ENCODE results near the gene CCDC174. TPM values are rescaled to one million over a fixed set of nuclear protein-coding genes. Genes with fewer than 3 reads are reported as not detected.
"Not testable (repeated sequence)": the region's sequence is repeated elsewhere in the genome, so short reads cannot be mapped to it uniquely, and the experiment has no call there.

Gene CCDC174
- 10 to 100 TPM; 17.7 to 27.6 TPM for total RNA-seq

DNA sequence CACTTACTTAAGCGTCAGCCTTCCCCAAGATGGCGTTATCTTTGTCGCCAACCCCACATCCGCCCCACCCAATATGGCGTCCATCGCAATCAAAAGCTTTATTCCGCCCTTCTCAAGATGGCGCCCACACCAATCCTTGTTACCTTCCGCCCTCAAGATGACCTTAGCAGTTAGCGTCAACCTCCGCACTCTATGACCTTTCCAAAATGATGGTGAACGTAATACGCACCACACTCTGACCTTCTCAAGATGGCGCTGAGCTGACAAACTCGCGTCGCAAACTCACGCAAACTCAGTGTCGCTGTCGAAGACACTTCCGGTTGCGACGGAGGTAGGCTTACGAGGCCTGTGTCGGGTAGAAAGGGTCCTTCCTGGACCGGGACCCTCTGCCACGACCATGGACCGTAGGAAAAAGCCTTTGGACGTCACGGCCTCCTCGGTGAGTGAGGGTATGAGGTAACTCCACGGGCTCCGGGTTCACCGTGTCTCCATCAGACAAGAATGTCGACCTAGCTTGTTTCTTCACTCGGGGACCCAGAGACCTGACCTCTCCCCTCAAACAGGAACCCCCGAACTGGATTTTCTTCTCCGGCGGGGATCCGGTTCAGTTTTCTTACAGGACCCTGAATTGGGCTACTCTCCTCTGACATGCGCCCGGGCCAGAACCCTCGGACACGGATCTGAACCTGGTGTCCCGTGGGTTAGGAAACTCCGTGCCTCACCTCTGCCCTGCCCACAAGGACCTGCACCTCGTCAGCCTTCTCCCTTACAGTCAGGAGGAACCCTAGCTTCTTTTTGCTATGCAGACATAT, at the start of gene CCDC174:
TSS of gene CCDC174 (plus strand) at position 323 of the 812 bp plus-strand sequence. CDS start at position 398, 75 bp downstream.
- peak; percentile 98 for ATAC-seq (replicated peaks)
- Mint-ChIP-seq H3K4me1 (peaks cover 15% of the 10 kb centered on the region), H3K4me3 (peak within 1 kb of the TSS; percentile 98), H3K27me3 (no peaks in the 10 kb centered on the region), H3K27ac (peak within 1 kb of the TSS; percentile 91), H3K36me3 (ENCODE audit: low read depth) (peaks cover 49% of the 10 kb centered on the region), H3K9me3 (no peaks in the 10 kb centered on the region)

DNA sequence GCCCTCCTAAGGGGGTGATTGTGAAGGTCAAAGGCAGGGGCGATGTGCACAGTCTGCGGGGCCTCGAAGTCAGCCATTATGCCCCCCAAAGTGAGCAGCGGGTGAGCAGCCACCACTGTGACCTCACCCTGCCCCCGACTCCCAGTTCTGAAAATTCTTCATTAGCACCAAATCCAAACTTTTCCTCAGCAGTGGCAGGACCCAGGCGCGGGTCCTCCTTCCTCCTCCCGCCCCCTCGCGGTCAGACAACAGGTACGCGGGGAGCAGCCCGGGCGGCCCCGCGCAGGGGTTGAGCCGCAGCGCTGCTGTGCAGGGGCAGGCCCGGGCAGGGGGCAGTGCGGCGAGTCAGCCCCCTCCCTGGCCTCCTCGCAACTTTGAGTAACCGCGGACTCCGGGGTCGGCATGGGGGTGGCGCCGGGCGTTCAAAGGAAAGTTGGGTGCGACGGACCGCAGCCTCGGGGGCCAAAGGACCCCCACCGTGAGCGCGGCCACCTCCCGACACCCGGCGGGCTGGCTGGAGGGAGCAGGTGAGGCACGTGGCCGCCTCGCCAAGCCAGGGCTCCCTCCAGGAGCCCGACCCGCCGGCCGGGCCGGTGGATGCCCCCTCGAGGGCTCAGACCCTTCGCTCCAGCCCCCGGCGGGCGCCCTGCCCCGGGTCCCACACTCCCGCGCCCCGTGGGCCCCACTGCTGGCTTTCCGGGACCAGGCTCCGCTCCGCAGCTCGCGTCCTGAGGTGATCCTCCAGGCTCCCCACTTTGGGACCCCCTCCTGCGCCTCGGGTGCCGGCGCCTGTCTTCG, 49.4 kb upstream of the CCDC174 start:
- H3K4me3 Mint-ChIP-seq: no peak overlapping the region

DNA sequence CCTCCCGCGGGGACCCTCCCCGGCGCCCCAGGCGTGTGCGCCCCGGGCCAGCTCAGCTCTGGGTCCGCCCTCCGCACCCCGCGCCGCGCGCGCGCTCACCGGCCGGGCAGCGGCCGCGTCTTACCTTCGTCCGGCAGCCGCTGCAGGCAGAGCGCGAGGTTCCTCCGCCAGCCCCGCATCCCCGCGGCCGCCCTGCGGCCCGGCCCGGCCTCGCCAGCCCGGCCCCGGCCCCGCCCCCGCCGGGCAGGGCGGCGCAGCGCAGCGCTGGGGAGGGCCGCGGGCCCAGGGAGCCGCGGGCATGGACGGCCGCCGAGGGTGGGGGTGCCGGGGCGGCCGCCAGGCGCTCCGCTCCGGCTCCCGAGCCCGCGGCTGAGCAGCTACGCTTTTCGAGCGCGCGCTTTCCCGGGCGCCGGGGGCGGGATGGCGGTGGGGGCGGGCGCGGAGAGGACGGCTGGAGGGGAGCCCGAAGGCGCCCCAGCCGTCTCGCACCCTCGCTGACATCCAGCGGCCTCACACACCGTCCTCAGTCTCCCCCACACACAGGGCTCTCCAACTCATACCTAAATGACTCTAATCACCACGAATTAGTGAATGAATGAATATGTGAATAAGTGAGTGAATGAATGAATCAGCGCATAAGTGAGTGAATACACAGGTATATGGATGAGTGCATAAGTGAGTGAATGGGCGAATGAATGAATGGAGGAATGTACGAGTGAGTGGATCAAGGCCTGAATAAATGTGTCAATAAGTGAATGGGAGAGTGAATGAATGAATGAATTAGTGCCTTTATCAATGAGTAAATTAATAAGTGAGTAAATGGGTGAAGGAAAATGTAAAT, 48.5 kb upstream of the CCDC174 start:
- Mint-ChIP-seq H3K4me3 (no peak overlapping the region), H3K9me3 (peaks cover 10% of the 10 kb centered on the region), H3K27ac (no peak overlapping the region), H3K4me1 (peaks cover 7% of the 10 kb centered on the region), H3K27me3 (peaks cover 63% of the 10 kb centered on the region), H3K36me3 (ENCODE audit: low read depth) (no peaks in the 10 kb centered on the region)
- ATAC-seq (replicated peaks): no peak

More for the DNA sequence above, 49.4 kb upstream of the CCDC174 start:
- Mint-ChIP-seq H3K9me3 (peaks cover 10% of the 10 kb centered on the region), H3K4me1 (peaks cover 7% of the 10 kb centered on the region), H3K27ac (no peak overlapping the region), H3K36me3 (ENCODE audit: low read depth) (no peaks in the 10 kb centered on the region), H3K27me3 (peaks cover 64% of the 10 kb centered on the region)
- no peak for ATAC-seq (replicated peaks)

DNA sequence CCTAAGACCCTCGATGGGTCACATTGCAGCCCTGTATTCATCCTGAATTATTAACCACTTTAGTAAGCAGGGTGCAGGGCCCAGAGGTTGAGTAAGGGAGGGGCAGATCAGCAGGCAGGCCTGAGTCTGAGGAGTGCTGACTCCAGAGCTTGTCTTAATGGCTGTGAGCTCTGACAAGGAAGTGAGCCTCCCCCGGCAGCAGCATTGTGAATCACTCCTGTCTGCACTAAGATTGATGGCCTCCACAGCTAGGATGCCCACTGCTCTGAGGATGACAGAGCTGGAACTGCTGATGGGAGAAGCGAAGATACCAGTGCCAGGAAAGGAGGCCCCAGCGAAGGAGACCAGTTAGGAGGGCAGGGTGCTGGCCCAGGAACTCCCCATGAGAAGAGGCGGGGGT, 46.5 kb upstream of the CCDC174 start:
- H3K4me1 Mint-ChIP-seq: no peaks in the 10 kb centered on the region
- H3K36me3 Mint-ChIP-seq (ENCODE audit: low read depth): no peaks in the 10 kb centered on the region
- H3K9me3 Mint-ChIP-seq: no peaks in the 10 kb centered on the region
- H3K27ac Mint-ChIP-seq: no peak overlapping the region
- ATAC-seq (replicated peaks): no peak
- no peak overlapping the region for H3K4me3 Mint-ChIP-seq
- H3K27me3 Mint-ChIP-seq: peaks cover 49% of the 10 kb centered on the region

DNA sequence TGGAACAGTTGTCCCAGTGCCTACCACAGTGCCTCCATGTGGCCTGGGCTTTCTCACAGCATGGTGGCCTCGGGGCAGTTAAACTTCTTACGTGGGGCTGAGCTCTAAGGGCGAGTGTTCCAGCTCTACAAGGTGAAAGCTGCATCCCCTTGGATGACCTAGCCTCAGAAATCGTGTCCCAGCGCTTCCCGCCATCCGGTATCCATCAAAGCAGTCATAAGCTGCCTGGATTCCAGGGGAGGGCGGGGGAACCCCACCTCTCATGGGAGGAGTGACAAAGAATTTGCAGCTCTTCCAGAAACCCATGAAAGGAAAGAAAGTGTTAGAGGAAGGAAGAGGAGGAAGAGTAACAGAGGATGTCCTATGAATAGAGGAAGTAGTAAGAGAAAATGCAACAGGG, 45.8 kb upstream of the CCDC174 start:
- Mint-ChIP-seq H3K27ac (no peak overlapping the region), H3K27me3 (peaks cover 45% of the 10 kb centered on the region), H3K4me1 (no peaks in the 10 kb centered on the region), H3K9me3 (no peaks in the 10 kb centered on the region), H3K36me3 (ENCODE audit: low read depth) (no peaks in the 10 kb centered on the region), H3K4me3 (no peak overlapping the region)
- no peak for ATAC-seq (replicated peaks)

DNA sequence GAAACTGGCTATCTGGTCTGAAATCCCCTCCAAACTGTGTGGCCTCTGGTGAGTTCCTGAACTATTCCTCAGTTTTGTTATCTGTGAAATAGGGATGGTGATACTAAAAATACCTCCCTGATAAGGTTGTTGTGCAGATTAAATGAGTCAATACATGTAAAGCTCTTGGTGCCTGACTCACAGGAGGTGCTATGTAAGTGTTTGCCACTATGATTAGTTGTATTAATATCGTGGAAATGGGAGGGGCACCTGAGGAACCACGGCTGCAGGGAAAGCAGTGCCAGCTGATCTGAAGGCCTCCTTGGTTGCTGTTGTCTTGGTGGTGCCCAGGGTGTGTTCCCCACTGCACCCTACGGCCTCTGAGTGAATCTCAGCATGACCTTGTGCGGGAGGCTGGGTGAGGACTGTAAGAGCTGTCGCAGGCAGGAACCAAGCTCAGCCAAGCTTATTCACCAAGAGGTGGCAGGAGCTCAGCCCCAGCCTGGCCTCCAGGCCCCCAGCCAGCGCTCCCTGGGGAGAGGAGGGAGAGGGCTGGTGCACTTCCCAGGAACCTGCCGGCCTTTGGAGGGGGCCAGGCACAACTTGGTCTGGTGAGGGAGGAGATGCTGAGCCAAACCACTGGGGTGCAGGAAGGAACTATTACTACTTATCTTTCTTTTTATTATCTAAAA, 44.8 kb upstream of the CCDC174 start:
- H3K4me3 Mint-ChIP-seq: no peak overlapping the region
- H3K27me3 Mint-ChIP-seq: peaks cover 35% of the 10 kb centered on the region
- H3K9me3 Mint-ChIP-seq: no peaks in the 10 kb centered on the region
- H3K36me3 Mint-ChIP-seq (ENCODE audit: low read depth): no peaks in the 10 kb centered on the region
- ATAC-seq (replicated peaks): no peak
- no peak overlapping the region for H3K27ac Mint-ChIP-seq
- no peaks in the 10 kb centered on the region for H3K4me1 Mint-ChIP-seq

DNA sequence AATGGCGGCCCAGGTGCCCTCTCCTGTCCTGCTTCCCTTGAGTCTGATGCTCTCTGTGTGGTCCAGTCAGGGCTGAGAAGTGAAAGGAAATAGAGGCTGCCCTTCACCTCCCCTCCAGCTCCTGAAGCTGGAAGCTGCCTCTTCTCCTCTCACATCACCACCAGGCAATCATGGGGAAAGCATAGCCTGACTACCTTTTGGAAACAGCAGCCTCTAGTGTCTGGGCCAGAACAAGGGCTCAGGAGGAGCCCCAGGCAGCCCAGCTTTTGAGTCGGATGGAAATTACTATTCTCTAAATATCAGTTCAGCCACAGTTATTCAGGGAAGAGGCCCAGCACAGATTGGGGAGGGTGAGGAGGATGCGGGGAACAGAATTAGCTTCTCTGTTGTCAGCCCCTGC, 43.3 kb upstream of the CCDC174 start:
- ATAC-seq (replicated peaks): no peak
- no peaks in the 10 kb centered on the region for H3K9me3 Mint-ChIP-seq

DNA sequence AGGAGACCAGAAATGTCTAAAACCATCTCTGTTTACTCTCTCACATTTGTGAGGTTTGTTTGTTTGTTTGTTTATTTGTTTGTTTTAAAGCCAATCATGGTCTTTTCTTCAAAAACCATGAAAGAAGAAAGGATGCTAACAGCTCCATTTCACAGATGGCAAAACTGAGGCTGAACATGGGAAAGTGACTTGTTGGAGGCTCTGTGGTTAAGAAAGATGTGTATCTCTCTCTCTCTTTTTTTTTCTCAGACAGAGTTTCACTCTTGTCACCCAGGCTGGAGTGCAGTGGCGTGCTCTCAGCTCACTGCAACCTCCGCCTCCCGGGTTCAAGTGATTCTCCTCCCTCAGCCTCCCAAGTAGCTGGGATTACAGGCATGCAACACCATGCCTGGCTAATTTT, 42.5 kb upstream of the CCDC174 start:
- not testable (repeated sequence) for ATAC-seq (replicated peaks); H3K27ac Mint-ChIP-seq; H3K4me3 Mint-ChIP-seq; H3K4me1 Mint-ChIP-seq; H3K36me3 Mint-ChIP-seq (ENCODE audit: low read depth); H3K9me3 Mint-ChIP-seq
- peaks cover 33% of the 10 kb centered on the region for H3K27me3 Mint-ChIP-seq

More for the DNA sequence above, 43.3 kb upstream of the CCDC174 start:
- Mint-ChIP-seq H3K36me3 (ENCODE audit: low read depth) (no peaks in the 10 kb centered on the region), H3K27ac (no peak overlapping the region), H3K27me3 (peaks cover 36% of the 10 kb centered on the region), H3K4me3 (no peak overlapping the region), H3K4me1 (no peaks in the 10 kb centered on the region)

DNA sequence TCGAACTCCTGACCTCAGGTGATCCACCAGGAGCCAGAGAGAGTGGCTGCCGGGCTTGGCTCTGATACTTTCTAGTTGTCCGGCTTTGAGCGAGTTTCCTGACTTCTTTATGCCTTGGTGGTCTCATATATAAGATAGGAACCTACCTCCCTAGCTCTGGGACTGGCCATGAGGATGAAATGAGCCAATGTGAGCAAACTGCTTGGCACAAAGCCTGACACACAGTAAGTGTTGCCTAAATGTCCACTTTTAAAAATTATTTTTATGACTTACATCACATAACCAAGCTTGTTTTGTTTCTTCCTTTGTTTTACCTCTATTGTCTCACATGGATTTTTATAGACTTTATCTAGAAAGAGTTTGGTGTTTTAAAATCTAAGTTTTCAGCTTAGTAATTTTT, 42.1 kb upstream of the CCDC174 start:
- no peak for ATAC-seq (replicated peaks)
- Mint-ChIP-seq H3K36me3 (ENCODE audit: low read depth) (no peaks in the 10 kb centered on the region), H3K9me3 (no peaks in the 10 kb centered on the region), H3K4me1 (no peaks in the 10 kb centered on the region), H3K27ac (no peak overlapping the region), H3K27me3 (peaks cover 31% of the 10 kb centered on the region), H3K4me3 (no peak overlapping the region)

DNA sequence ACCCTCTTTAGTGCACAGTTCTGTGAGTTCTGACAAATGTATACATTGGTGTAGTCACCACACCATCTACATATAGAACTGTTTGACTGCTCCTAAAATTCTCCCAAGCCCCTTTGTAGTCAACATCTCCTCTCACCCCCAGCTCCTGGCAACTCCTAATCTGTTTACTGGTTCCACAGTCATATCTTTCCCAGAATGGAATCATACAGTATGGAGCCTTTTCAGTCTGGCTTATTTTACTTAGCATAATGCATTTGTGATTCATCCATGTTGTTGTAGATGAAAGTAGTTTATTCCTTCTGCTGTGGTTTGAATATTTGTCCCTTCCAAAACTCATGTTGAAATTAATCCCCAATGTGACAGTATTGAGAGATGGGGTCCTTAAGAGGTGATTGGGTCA, 41.6 kb upstream of the CCDC174 start:
- Mint-ChIP-seq H3K27me3 (peaks cover 28% of the 10 kb centered on the region), H3K27ac (no peak overlapping the region), H3K4me1 (no peaks in the 10 kb centered on the region), H3K9me3 (no peaks in the 10 kb centered on the region), H3K36me3 (ENCODE audit: low read depth) (no peaks in the 10 kb centered on the region), H3K4me3 (no peak overlapping the region)
- no peak for ATAC-seq (replicated peaks)

DNA sequence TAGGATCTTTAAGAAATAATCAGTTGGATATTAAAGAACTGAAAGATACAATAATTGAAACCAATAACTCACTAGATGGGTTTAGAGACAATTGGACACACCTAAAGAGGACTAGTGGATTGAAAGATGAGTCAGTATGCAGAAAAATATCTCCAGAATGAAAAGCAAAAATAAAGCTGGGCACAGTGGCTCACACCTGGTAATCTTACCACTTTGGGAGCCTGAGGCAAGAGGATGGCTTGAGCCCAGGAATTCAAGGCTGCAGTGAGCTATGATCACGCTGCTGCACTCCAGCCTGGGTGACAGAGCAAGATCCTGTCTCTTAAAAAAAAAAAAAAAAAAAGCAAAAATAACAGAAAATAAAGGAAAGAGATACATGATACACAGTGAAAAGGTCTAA, 37.4 kb upstream of the CCDC174 start:
- no peaks in the 10 kb centered on the region for H3K4me1 Mint-ChIP-seq
- H3K4me3 Mint-ChIP-seq: no peak overlapping the region
- no peak for ATAC-seq (replicated peaks)
- H3K27ac Mint-ChIP-seq: no peak overlapping the region
- H3K36me3 Mint-ChIP-seq (ENCODE audit: low read depth): no peaks in the 10 kb centered on the region
- H3K27me3 Mint-ChIP-seq: peaks cover 28% of the 10 kb centered on the region
- no peaks in the 10 kb centered on the region for H3K9me3 Mint-ChIP-seq

DNA sequence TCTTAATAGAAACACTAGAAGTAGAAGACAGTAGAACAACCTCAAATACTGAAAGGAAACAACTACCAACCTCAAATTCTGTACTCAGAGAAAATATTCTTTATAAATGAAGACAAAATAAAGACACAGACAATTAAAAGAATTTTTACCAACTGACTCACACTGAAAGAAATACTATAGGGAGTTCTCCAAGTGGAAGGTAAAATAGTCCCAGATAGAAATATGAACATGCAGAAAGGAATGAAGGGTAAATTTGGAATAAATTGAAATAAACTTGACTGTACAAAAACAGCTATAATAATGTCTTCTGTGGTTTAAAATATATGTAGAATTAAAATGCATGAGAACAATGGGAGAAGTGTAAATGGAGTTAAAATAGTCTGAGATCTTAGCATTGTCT, 36.7 kb upstream of the CCDC174 start:
- no peak for ATAC-seq (replicated peaks)
- Mint-ChIP-seq H3K4me1 (no peaks in the 10 kb centered on the region), H3K4me3 (no peak overlapping the region), H3K9me3 (no peaks in the 10 kb centered on the region), H3K27me3 (peaks cover 28% of the 10 kb centered on the region), H3K36me3 (ENCODE audit: low read depth) (no peaks in the 10 kb centered on the region), H3K27ac (no peak overlapping the region)

DNA sequence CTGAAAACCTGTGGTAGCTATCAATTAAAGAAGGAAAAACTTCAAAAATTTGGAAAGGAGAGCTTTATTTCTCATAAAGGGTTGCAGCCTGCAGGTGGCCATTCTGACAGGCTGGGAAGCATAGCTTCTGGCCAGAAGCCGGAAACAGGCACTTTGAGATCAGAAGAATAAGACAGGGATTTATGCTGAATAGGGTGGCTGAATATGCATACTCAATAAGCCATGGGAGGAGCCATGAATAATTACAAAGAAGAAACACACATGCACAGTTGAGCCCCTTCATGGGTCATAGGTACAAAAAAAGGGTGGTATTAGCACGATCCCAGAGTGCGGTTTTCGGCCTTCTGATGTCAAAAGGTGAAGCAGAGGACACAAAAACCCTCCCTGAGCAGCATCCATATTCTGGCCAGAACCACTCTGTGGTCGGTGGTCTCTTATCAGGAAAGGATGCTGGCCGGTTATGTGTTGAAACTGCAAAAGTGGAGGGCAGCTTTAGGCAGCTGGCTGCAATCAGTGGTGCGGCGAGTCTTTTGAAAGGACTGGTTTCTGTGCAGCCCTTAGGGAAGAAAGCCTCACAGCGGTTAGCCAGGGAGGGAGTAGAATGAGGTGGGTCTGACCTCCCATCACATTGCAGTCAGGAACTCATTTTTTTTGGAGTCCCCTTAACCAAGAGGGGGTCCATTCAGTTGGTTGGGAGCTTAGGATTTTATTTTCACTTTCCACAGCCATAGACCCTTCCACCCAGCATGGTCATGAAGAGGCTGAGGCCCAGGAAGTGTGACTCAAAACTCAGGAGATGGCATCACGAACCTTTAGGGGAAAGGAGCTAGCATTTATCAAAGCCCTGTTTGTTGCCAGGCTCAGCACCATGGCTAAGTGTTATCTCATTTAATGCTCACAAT, 34.7 kb upstream of the CCDC174 start:
- Mint-ChIP-seq H3K9me3 (no peaks in the 10 kb centered on the region), H3K27ac (no peak overlapping the region), H3K4me3 (no peak overlapping the region), H3K27me3 (peaks cover 22% of the 10 kb centered on the region), H3K36me3 (ENCODE audit: low read depth) (no peaks in the 10 kb centered on the region), H3K4me1 (no peaks in the 10 kb centered on the region)
- ATAC-seq (replicated peaks): peak; percentile 42
